ENCODE data around the gene MPPED2.

Gene MPPED2

DNA sequence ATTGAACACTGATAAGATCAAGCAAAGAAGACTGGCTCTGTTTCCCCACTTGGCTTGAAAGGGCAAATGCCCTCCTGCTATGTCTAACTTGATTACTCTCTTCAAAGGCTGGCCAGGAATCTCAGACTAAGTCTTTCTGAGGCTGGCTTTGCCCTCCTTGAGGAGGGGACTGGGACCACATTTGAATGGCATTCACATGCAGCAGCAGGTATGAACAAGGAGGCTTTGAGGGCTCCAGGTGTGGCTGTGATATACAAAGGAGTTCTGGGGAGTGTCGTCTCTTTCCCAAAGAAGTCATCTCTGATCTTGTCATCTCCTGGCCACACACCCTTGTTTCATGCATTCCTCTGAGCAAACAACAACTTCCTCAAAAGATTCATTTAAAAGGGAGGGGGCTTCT lies 132.4 kb downstream of the MPPED2 start:
- DNase-seq (ENCODE audit: low read depth): no peak

DNA sequence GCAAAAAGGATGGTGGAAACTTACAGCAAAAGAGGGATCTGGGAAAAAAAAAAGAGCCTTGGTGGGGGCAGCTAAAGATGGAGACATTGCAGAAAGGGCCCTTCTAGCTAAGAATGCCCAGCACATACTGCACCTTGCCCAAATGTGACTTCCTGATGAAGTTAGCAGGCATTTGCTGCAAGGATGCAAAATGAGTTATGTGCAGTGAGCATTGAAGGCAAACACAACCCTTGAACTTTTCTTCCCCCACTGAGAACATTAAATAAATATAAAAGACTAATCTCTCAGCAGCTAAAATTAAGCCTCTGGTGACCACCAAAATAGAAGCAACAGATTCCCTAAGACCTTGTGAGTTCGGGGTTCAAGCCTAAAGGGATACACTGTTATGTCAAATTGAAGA lies 133.3 kb downstream of the MPPED2 start:
- DNase-seq (ENCODE audit: low read depth): no peak

DNA sequence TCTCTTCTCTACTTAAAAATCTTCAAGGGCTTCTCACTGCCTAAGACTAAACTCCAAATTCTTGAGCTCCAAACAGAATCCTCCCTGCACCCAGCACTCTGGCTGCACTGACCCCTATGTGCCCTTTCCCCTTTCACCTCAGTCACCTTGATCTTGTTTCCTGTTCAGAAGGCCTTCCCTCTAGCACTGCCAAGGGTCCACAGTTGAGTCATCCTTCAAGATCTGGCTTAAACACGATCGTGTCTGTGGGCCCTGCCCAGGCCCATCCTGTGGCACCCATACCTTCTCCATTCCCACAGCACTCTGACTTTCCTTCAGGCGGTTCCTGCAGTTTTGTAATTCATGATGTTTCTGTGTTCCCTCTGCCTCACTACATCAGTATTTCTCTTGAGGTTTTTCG lies 134.0 kb downstream of the MPPED2 start:
- DNase-seq (ENCODE audit: low read depth): no peak

DNA sequence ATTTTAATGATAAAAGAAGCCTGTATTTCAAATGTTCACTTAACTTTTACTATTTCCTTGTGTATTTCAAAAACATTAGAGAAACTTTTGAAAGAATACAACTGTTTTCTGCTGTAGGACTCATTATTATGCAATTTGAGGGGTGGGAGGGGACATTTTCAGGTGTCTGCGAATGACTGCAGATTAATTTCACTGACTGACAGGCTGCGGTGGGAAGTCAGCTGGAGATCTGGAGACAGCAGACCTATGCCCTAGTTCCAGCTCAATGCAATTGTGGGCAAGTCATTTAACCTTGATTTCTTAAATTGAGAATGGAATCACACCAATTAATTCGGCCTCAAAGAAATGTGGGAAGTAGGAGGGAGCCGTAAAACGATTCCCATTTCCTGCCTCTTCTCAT lies 134.5 kb downstream of the MPPED2 start:
- no peak for DNase-seq (ENCODE audit: low read depth)

DNA sequence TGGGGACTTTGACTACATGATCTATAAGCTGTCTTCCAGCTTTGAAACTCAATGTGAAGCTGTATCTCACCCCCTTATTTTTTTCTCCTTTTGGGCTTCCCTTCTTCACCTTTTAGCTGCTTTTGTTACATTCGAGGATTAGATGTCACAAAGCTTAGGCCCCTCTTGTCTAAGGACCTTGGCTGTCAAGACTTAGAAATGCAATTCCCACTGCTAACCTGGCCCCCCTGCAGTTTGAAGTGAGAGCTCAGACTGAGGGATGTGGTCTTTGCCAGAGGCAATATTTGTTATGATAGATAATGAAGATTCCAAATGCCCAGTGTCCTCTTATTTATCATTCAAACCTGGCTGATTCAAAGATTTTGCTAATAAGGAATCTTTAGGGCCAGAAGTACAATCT lies 135.0 kb downstream of the MPPED2 start:
- DNase-seq (ENCODE audit: low read depth): no peak

DNA sequence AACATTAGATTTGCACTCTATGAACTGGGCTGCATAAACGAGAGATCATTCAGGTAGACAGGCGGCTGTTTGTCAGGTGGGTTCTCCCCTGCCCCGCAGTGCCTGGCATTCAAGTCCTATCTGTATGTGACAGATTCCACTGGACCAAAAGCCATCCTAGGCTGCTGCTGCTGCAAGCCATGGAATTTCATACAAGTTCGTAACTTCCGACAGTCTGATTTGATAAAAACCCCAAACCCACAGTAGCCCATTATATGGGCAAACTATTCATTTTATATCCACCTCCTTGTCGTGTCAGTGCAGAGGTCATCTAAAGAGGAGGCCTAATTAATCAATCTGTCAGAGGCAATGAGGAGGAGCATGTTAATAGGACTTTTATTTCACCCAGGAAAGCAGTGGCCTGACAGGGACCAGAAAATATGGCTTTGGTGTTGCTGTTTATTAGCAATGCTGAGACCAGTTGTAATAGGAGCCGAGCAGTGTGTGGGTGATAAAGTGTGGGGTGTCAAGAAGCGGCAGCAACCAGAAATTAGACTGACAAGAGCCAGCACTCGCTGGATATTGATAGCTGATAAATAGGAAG lies 139.0 kb downstream of the MPPED2 start:
- no peak for DNase-seq (ENCODE audit: low read depth)

DNA sequence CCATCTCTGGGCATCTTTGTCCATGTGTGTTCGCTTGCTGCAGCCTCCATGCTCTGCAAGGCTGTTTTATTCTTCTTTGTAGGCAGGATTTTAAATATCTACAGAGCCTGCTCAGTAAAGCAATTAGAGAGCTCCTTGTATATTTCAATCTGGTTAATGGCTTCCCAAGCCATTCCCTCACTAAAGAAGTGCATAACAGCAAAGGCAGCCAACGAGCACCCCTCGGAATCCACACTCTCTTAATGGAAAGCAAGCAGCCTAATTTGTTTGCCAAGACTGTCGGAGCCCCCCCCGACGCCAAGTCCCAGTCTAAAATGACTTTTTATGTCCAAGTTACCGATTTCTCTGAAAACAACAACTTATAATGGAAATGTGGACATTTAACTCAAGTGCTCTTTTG lies 139.6 kb downstream of the MPPED2 start:
- DNase-seq (ENCODE audit: low read depth): no peak

DNA sequence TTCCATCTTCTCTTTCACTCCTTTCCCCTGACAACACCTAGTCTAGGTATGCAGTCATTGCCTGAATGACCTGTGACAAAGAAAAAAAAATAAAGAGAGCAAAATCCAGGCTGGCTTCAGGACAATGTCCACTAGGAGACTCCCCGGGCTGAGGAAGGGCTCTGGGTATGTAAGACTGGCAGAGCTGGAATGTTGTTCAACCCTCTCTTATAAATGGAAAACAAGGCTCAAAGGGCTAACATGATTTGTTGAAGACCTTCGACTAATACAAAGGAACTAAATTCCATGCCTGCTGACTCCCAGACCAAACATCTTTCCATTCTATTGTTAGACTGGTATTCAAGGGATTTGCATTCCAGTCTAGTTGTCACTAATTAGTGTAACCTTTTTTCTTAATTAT lies 141.1 kb downstream of the MPPED2 start:
- no peak for DNase-seq (ENCODE audit: low read depth)

DNA sequence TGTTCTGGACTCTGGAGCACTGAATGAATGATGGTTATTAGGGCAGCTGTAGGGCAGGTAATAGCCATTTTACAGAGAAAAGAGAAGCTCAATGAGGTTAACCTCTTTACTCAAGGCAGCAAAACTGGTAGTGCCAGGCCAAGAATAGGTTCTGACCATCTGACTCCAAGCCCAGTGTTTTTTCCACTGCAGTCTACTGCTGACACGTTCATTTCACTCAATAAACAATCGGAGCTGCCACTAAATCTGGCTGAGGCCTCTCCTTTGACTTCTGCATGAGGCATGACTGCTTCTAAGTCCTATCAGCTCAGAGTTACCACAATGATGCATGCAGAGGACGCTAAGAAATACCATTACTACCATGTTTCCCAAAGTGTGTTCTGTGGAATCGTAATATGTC lies 145.6 kb downstream of the MPPED2 start:
- no peak for DNase-seq (ENCODE audit: low read depth)

DNA sequence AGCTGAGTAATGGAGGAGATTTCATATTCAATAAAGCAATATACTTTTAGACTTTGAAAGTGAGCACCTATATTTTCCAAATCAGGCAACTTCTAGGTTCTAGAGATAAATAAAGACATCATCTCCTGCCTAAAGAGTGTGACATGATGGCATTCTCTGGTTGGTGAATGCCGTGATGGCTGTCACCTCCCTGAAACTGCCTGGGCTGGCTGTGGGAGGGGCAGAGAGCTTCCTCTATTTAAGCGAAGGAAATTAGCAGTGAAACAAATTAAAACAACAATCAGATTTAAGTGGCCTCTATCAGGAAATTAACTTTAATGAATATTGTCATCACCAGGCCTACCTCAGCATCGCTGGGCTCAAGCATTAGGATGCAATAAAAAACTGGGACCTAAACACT lies 149.4 kb downstream of the MPPED2 start:
- no peak for DNase-seq (ENCODE audit: low read depth)

DNA sequence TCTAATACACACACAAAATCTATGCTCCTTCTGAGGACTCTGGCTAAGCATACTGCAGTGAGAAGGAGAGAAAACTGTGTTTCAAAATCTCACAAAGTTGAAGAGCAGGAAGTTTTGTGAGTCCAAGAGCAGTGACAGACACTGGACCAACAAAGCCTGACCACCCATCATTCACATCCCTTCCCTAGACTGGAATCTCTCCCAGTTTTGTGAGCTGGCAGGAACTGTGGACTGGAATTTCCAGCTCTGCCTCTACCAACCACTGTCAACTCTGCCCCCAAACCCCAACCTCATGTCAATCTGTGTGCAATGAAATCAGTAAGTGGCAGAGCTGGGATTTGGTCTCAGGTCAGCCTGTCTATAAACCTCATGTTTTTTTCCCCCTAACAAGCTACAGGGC lies 150.7 kb downstream of the MPPED2 start:
- no peak for DNase-seq (ENCODE audit: low read depth)

DNA sequence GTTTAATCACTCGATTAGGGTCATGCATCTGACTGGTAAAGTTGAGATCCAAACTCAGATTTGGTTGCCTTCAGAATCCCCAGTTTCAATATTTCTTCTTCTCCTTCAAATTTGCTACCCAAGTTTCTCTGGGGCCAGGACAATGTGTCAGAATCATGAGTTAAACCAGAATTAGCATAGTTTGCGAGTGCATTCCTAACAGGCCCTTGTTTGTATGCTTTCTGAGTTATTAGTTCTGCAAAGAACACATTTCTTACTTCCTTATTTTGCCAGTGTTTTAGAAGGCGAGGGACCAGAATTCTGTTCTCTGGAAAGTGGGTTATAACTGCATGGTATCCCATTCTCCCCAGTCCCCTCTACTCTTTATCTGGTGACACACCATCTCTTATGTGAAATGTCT lies 151.3 kb downstream of the MPPED2 start:
- DNase-seq (ENCODE audit: low read depth): no peak

DNA sequence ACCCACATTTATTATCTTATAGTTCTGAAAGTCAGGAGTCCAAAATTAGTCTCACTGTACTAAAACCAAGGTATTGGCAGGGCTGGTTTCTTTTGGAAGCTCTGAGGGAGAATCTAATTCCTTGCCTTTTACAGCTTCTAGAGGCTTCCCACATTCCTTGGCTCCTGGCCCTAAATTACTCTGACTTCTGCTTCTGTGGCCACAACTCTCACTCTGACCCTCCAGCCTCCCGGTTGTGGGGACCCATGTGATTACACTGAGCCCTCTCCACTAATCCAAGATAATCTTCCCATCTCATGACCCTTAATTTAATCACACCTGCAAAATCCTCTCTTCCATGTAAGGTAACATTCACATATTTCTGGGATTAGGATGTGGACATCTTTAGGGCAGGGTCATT lies 152.3 kb downstream of the MPPED2 start:
- DNase-seq (ENCODE audit: low read depth): no peak

DNA sequence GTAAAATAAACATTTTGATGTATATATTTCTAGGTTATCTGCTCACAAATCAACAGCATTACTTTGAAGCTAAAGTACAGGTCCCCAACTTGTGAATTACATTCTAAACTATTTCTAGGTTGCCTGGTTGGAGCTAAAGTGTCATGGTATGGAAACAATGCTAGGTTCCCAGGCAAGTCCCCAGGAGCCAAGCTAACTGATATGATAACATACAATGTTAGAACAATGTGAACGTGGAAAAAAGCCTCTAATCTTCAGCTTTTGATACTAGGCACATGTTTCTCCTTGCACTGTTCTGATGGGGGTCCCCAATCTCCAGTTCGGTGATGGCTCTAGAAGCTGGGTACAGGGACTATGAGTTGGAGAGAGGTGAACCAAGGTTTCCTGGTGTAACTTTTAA lies 153.4 kb downstream of the MPPED2 start:
- no peak for DNase-seq (ENCODE audit: low read depth)

DNA sequence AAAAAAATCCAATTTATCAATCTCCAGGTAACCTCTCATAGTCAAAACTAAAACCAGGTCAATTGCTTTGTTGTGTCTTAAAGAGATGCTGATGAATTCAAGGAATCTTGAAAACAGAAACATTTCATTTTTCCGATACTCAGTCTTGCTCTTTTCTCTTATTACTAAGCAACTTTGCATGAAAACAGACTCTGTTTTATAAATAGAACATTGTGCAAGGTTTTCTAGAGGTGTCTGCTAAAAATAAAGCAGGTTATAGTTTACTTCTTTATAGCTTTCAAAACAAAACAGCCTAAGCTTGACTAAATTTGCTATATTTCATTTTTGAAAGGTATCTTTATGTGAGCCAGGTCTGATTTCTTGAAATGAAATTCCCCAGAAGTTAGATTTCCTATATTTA lies 154.0 kb downstream of the MPPED2 start:
- DNase-seq (ENCODE audit: low read depth): no peak

DNA sequence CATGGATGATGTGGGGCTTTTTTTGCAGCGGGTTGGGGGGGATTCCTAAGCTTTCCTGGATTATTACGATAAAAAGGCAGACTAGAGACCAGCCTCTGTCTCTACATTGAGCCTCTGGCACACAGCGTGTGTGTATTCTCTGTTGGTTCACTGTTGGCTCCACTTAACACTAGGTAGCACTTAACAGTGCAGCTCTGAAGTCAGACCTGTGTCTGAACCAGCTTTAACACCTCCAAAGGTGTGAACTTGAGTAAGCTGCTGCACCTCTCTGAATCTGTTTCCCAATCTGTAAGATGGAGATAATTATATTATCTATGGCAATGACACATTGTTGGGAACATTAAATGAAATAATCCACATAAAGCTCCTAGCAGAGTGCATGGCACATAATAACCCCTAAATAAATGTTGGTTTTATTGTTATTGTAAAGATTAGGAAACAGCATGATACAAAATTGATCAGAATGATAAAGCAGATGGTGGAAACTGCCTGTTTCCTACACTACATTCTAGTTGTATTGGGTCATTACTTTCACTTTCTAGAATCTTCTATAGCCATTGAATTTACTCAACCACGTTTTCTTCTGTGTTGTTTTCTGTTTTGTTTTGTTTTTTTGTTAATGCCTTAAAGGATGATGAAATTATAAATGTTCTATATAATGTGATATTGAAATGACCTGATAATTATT lies 154.9 kb downstream of the MPPED2 start:
- no peak for DNase-seq (ENCODE audit: low read depth)

DNA sequence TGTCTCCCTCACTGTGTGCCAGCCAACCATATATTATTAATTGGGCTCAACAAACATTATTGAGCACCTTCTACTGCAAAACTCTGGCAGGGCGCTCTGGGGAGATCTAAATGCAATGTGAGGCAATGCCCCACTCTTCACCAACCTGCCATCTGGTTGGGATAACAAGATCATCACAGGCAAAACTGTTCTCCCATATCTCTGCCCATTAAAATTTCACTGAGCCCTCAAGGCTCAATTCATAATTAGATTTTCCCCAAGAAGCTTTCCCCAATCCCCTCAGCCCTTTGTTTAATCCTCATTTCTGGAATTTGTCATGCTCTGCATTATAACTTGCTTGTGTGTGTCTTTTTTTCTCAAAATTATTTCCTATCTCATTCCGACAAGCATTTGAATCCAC lies 156.6 kb downstream of the MPPED2 start:
- DNase-seq (ENCODE audit: low read depth): no peak

DNA sequence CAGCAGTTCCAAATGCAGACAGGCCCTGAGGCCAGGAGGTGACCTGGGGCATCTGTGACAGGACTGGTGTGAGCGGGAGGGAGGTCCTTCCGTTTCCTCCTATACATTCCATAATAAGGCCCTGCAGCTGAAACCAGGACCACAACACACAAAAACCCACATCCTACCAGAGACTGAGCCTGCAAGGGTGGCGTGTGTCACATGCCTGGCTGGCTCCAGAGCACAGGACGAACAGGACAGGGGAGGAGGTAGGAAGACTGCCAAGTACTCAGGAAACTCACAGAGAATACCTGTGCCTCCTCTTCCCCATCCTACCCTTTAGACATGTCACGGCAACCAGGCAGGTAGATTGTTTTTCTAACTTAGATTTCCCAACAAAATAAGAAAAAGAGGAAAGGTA lies 159.4 kb downstream of the MPPED2 start:
- DNase-seq (ENCODE audit: low read depth): no peak

DNA sequence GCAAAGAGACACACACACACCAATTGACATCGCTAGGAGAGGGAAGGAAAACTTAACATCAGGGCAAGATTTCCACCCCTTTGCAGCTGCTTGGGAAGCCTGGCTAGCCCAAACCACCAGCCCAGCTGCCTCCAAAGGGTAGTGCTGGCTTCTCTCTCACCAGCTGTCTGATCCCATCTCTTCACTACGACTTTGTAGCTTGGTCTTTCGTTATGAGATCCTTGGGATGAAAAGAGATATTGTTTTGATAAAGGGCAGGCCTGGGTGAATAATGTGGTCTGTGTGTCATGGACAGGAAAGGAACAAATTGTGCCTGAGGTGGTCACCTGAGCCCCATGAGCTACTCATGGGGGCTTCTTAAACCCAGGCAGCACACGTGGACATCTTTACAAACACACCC lies 161.3 kb downstream of the MPPED2 start:
- no peak for DNase-seq (ENCODE audit: low read depth)

DNA sequence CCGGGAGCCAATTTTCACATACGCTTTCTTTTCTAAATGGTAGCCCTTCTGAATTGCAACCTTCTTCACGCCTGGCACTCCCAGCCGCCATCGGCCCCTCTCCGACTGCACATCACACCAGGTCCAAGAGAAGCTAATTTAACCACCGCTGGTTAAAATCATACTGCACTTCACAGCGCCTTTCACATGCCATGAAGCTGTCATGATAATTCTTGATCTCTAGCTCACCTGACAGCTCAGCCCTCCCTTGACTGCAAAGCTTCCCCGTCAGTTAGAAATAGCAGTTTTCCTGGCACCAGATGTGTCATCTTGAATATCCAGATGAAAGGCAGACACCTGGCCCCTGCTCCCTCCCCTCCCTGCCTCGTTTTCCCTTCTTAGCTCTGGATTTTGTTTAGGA lies 161.8 kb downstream of the MPPED2 start:
- DNase-seq (ENCODE audit: low read depth): no peak

DNA sequence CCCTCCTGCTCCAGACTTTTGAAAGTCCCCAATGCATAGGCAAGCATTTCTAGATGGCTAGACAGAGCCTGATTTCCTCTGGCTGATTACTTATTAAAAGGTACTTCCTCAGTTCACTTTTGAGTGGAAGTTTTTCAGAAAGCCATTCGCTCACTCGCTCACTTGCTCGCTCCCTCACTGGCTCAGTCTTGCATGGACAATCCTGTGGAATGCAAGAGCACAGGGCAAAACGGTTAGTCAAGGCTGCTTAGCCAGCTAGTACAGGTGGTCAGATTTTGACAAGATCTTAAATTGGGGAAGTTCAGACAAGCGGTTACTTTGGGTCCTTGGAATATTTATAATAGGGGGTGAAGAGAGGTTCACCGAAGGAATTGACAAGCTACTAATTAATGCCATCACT lies 162.3 kb downstream of the MPPED2 start:
- DNase-seq (ENCODE audit: low read depth): no peak

DNA sequence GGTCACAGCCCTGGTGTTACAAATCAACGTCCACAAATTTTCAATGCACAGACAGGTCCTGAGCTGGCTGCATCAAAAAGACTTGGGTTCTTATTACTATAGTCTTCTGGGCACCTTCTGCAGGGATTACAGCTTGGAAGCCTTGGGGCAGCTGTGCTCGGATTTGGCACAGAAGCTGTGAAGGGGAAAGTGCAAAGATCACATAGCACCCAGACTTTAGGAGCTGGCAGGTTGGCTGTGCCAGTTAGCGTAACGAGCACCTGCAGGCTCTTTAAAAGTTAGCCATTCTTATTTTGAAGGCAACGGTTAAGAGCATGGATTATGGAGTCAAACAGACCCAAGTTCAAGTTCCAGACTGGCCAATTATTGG lies 162.9 kb downstream of the MPPED2 start:
- no peak for DNase-seq (ENCODE audit: low read depth)

DNA sequence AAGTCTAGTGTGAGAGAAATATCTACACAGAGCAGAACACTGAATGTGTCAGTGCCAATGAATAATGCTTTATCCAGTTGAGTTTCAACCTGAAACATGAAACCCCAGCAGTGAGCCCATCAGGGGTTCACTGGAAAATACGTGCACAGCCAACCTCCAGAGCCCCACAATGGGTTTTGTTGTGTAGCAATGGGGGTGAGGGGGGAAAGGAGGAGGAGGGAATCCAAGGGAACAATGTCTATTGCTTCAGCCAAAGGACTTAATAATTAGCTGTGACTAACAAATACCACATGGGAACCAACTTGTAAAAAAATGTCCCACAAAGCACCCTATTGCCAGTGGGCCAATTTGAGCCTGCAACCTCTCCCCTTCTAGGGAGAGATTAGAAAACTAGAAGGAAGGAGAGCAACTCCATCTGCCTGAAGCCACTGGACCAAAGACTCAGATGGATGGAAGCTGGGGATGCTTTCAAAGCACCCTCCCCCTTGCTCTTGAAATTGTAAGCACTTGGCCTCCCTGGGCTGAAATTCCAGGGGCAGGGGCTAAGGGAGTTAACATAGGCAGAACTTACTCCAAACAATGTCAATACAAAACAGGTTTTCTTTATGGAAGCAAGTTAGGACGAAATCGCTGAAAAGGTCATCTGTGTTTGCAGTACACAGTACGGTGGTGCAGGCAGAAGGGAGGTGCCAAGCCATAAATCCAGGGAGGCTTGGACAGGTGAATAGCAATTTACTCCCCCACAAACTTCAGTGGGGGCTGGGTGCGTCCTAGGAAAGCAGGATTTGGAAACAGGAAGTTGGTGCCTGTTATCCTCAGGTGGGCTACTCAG lies 163.5 kb downstream of the MPPED2 start:
- no peak for DNase-seq (ENCODE audit: low read depth)

Data from activated T-cell treated with anti-CD3 and anti-CD28 coated beads for 48 hours (primary cell).